HUDEP-2 (cell line): ENCODE results near the gene ACOXL.

Source experiments
- DNase-seq, 76 experiments: peaks; one replicate each; lab custom pipeline; 2025; ENCODE audit not compliant: unreplicated experiment in 76 of 76; lab: John Stamatoyannopoulos, UW

The ACOXL gene

DNA sequence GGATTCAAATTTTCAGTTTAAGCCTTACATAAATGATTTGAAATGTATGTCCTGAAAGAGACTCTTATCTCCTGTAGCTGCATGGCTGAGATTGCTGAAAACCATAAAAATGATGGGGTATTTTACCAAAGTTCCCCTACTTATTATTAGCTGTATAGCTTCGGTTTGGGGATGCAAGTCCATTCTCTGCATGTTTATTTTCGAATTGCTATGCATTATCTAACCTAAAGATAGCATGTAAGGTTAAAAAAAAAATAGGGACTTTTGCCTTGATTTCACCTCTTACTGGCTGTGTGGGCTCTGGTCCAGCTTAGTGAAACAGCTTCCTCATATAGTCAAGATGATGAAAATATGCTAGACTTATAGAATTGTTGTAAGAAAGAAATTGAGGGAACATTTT is 14.0 kb upstream of the ACOXL start:
- no peak for DNase-seq

DNA sequence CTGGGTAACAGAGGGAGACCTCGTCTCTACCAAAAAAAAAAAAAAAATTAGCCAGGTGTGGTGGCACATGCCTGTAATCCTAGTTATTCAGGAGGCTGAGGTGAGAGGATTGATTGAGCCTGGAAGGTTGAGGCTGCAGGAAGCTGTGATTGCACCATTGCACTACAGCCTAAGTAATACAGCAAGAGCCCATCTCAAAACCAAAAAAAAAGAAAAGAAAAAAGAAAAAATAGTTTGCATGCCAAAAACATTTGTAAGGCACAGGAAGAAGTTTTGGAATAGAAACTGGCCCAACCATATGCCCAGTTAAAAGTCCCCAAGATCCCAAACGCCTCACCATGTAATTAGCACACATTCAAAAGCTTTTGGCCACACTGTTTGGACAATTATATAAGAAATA is 13.4 kb upstream of the ACOXL start:
- no peak for DNase-seq

DNA sequence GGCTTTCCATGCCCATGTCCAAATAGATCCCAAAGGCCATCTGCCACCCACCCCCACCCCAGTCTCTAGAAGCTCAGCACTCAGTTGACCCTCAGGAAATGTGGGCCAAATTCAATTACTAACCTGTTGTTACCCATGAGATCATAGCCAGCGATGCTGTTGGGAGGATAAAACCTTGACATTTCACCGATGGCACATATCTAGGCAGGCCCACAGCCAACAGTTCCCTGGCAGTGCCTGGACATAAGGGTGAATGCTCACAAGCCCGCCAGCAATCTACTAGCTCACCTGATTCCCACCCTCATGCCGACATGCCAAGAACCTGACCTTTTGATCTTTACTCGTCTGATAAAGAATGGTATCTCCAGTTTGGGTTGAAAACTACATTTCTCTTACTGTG is 11.8 kb upstream of the ACOXL start:
- no peak for DNase-seq

DNA sequence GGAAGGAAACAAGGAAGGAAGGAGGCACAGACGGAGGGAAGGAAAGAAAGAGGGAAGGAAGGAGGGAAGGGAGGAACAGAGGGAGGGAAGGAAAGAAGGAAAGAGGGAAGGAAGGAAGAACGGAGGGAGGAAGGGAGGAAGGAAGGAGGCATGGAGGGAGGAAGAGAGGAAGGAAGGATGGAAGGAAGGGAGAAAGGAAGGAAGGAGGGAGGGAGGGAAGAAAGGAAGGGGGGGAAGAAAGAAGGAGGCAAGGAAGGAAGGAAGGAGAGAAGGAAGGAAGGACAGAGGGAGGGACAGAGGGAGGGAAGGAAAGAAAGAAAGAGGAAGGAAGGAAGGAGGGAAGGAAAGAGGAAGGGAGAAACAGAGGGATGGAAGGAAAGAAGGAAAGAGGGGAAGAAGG is 7.6 kb upstream of the ACOXL start:
- DNase-seq, result no peak

DNA sequence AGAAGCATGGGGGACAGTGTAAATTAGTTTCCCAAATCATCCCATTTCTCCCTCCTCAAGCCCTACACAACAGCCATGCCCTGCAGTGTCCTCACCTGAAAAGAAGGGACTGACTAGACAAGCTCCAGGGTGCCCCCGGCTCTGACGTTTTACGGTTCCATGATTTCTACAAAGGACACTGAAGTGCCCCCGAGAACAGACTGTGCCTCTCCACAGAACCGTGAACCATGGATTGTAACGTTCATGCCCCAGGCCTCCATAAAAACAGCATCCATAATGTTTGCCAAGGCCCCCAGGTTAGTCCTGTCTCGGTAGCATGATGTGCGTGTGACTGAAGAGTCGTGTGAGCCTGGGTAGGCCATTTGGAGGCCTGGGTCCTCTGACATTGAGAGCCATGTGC is 7.0 kb upstream of the ACOXL start:
- DNase-seq, result no peak

DNA sequence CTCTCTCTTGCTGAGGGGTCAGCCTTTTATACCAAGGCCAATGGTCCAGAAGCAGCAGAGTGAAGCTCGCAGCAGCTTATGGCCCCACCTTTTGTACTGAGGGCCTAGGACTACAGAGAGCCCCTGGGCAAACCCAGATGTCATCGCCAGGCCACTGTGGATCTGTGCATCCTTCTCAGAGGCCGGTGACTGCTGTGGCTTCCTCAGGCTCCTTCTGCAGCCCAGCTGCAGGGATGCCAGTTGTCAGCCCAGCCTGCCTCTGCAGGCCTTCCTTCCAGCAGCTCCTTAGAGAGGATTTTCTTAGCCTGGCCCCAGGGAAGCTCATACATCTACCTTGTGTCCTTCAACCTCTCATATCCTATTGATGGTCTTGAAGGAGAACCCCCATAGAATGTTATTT is 6.5 kb upstream of the ACOXL start:
- no peak for DNase-seq

DNA sequence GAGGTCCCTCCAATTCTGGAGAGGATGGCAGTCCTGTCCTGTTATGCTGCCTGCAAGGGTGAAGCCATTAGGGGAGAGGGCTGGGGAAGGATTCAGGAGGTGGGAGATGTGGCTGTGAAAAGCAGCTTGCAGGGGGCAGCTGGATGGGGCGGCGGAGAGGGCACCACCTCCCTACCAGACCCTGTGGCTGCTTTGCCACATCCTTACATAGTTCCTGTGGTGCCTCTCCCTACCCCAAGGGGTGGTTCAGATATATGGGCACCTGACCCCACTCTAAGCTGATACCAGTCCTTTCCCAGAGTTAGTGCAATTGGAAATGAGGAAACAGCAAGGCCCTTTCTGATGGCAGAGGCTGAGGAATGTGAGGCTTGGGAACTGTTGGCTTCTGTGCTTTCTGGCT is 6.1 kb upstream of the ACOXL start:
- DNase-seq, result no peak

DNA sequence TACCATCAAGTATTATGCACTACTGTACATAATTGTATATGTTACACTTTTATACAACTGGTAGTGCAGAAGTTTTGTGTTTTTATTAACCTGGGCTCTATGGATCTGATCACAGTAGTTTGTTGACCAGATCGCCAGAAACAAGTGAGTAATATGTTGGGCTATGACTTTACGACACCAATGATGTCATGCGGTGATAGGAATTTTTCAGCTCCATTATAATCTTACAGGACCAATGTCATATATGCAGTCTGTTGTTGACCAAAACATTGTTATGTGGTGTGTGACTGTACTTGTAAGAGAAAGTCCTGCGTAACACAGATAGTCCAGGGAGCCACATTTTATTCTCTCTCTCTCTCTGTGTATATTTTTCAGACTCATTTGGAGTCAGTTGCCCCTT is 4.5 kb upstream of the ACOXL start:
- no peak for DNase-seq

DNA sequence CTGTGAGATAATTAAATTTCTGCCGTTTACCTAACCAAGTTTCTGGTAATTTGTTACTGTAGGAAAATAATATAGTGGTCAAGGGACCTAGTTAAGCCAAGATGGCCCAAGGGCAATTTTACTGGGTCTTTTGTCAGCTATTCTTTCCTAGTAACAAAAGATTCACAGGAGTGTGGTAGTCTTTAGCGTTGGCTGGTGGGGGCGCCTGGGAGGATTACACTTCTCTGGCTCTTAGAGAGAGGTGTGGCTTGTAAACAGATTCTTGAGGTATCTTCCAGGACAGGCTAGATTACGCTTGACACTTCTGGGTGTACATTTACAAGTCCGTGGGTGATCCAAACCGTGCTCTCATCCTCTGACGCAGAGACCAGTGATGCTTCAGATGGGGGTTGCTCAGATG is 3.3 kb upstream of the ACOXL start:
- DNase-seq, result no peak

DNA sequence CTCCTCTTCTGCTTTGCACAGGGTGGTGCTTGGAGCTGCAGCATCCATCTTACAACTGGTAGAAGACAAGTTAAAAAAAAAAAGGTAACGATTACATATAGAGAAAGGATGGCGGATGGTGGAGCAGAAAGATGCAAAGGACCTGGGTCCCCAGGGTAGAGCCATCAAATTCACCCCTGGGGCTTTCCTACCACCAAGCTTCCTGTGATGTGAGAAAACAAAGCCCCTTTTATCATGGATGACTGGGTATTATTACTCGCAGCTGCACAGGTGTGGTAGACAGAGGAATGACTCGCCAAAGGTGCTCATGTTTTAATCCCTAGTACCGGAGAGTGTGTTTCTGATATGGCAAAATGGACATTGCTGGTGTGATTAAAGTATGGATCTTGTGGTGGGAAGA is 1.3 kb upstream of the ACOXL start:
- no peak for DNase-seq

DNA sequence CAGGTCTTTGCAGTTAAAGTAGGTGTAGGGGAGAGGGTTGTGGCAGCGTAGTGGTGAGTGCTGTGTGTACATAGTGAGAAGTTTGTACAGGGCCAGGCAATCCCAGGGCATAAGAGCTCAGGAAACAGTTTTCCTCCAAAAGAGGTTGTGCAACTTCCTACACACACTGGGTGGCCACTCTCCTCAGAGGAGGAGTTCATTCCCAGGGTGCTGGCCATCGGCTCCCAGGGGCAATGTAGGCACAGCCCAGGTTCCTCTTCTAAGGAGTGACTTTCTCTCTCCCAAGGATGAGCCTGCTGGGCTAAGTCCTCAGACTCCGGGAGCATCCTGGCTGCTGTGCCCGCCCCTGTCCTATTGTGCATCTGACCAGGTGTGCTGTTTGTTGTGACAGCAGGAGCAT is 3.0 kb downstream of the ACOXL start:
- DNase-seq, result no peak

DNA sequence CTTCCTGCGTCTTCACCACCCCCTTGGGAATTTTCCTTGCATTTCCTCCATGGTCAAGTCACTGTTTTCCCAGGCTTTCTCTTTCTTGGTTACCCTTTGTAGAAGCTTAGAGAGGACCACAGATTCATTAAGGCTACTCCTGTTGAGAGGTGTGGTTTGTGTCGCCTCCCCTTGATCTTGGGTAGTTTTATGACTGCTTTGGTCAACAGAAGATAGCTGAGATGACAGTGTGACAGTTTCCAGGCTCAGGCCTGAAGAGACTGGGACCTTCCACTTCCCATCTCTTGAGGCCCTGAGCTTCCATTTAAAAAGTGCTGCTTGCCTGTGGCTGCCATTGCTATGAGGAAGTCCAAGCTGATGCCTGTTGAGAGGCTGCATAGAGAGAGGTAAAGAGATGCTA is 5.4 kb downstream of the ACOXL start:
- DNase-seq, result no peak

DNA sequence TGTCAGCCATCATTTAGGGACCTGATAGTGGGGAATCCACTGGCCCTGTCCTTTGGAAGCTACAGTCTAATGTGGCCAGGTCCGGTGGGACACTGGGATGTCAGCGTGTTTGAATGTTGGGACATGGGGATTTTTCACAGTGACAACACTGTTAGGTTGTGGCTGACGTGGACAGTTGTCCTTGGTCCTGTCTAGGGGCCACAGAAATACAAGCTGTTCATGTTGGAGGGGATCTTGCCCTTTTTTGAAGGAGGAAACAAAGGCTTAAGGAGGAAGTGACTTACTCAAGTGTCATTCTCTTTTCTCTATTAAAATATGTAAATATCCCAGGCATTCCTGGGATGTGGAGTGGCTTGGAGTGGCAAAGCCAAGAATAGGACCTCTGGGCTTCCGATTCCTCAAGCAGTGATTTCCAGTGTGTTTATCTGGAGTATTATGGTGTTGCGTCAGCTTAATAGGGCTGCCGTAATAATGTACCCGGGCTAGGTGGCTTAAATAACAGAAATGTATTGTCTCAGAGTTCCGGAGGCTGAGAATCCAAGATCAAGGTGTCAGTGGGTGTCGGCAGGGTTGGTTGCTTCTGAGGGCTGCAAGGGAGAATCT is 8.5 kb downstream of the ACOXL start:
- no peak for DNase-seq

DNA sequence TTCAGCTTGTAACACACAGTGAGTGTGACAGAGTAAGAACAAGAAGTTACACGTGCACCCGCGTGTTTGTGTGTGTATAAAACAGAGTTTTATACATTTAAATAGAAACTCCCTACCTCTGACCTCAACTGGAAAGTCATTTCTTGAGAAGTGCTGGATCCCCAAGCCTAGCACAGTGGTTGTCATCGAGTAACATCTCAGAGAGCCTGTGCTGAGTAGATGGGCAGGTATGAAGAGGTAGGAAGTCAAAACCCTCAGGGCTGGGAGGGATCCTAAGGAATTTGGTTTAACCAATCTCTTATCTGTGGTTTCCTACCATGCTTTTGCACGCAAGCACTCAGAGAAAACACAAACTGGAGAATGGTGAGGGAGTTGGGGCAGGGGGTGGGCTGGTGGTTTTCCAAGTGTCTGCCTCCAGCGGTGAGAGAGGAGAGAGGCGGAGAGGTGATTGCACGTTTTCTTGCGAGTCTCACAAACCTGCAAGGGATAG is 9.2 kb downstream of the ACOXL start:
- DNase-seq, result no peak

DNA sequence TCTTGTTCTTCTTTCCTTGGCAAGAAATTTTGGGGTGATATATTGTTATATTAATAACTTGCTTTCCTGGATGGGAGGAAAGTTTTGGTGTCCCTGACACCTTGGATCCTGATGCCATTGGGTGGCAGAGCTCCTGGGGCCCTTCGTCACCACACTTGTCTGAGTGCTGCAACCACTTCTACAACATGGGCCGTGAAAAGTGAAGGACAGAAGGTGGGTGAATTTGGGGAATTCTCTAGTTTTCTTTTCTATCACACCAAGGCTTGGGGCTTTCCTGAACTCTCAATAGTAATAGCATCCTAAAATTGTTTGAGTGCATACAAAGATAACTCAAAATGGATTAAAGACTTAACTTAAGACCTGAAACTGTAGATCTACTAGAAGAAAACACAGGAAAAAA is 10.0 kb downstream of the ACOXL start:
- no peak for DNase-seq

DNA sequence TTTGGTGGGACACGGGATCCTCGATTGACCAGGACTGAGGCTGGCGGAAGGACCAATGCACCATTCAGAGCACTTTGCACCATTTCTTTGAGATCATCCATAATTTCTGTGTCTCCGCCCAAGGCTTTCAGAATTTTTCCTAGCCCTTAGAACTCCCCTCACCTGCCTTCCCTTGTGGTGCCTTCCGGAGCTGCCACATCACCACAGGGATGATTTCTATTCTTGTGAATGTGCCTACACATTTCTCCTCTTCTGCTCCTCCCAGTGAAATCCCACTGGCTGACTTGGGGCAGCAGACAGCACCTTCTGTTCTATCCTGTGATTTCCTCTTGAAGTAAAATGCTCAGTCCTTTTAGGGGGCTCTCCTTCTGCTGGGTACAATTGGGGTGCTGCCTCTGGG is 11.2 kb downstream of the ACOXL start:
- no peak for DNase-seq

DNA sequence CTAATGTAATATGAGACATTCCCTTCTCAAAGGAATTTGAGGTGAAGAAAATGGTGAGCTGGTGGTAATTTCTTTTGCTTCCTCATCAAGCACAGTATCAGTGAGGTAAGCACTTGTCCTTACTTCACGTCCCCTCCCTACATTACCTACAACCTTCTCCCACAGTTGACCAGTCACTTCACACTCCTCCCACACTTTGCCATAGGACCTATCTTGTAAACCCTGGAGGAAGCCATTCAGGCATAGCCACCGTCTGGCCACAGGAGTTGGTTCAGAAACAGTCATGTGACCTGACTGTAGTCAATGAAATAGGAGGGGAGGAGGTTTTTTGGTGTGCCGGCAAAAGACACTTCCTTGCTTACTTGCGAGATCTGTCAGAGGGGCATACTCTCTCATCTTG is 12.1 kb downstream of the ACOXL start:
- no peak for DNase-seq

DNA sequence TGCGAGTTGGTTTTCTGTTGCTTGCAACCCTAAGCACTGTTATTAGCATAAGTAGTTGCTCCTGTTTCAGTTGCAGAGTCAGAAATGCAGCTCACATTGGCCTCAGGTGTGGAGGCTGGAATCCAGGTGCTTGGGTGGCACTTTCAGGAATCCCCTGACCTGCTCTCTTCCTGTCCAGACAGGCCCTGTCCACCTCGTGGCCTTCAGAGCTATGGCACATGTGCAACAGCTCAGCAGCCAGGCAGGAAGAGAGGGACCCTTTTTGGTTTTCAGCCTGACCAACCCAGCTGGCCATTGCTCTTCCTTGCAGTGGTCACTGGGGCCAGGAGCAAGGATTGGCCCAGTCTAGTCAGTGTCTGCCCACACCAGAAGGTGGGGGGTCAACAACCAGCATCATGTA is 12.7 kb downstream of the ACOXL start:
- DNase-seq, result no peak

DNA sequence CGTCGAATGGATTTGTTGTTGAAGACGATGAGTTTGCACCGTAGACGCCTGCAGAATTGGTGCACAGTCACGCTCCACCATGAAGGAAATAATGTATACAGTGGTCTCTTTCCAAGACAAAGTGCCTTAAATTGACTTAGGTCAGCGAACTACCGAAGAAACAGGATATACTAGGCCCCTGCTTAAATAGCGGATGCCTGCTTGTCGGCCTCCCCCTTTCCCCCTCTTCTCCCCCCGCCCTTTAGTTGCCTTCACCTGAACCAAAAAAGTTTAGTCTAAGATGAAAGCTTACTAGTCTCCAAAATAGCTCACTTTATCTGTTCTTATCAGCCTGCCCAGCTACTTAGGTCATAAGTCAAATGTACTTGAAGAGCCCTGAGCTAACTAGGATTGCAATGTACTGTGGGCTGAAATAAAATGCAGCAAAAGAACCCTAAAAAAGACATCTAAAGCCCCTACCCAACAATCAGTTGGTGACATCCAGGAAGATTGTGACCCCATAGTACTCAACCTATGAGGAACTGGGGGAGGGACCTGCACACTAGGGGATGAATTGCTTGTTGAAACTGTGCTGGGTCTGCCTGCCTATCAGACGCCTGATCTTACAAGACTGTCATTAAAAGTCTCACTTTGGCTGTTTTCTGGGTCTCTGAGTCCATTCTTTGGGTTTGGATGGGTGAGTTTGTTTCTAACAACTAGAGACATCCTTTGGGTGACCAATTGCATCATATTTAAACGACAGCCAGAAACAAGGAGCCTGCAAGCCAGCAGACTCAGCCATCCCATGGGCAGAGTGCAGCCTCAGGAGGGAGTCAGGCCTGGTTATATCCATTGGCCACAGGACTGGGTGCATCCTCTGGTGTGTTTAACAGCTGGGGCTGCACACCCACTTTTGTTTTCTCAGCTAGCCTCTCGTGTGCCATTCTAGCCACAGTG is 14.5 kb downstream of the ACOXL start:
- DNase-seq, result no peak

DNA sequence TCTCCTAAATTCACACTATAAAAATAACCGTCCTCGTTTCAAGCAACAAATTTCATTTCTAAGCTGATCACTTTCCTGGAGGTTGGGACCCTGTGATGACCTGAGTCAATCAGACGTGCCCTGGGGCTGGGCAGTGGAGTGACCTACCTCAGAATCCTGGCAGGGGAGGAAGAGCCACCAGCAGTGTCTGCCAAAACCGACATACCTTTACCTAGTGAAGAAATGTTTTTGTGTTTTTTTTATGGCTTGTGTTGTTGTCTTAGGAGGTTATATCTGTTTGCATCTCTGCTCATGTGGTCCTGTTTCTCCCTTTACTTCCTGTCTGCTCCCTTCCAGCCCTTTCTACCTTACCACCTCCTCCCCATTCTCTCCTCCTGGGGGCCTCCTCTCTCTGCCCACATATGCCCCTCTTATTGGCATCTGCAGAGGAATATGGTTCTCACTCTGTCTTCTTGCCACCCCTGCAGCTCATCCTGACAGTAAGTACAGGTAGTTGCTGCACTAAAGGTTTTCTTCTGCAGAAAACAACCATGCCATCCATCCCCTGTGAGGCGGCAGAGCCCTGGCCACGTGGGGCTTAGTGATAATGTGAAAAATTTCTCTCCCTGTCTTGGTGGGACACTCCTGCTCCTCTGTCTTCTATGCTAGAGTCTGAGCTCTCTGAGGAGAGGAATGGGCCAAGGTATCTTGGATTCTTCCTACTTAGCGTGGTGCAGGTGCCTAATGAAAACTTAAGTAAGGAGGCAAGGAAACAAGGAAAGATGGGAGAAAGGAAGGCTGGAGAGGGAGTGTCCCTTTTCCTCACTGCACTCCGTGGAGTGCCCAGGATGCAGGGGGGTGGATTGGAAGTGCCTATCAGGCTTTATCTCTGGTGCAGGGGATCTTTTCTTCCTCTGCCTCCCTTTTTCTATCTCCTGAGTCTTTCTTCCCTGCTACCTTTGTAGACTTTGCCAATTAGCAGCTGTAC is 15.4 kb downstream of the ACOXL start:
- no peak for DNase-seq

DNA sequence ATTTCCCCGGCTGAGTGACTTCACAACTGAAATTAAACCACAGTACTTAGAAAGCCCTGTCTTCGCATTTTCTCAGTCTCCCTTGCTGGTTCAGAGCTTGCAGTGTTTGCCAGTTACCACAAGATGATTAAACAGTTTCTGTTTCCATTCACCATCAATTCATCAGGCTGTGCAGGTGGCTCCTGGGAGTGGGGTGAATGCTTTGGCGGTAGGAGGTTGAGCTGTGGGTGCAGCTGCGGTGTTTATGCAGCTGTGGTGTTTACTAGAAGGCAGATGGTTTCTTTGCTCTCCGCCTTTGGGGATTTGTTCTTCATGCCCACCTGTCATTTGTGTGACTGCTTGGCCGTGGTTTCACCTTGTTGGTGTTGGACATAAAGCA is 16.1 kb downstream of the ACOXL start:
- DNase-seq, result no peak
